Hepatocyte (in vitro differentiated cells): ENCODE measurements around the gene SLC22A15. TPM values are rescaled to one million over a fixed set of nuclear protein-coding genes. Genes with fewer than 3 reads are reported as not detected.
A peak's percentile ranks its signal among the peaks of the same experiment; 100 is the strongest.

ENCODE experiments used
- DNase-seq: peaks from one replicate; pipeline ENCODE4 v3.0.0-alpha.2; 2016; ENCODE audit warnings: low spot score
- H2AFZ ChIP-seq: fragments of 200-600 bp; sonication (generic); 2 replicates; pipeline ENCODE4 v1.6.0; 2016; ENCODE audit warnings: antibody characterized with exemption, mild to moderate bottlenecking
- H3K27ac ChIP-seq: fragments of 200-600 bp; sonication (generic); 2 replicates; pipeline ENCODE4 v1.5.1; 2016; ENCODE audit warnings: mild to moderate bottlenecking
- H3K27me3 ChIP-seq: fragments of 200-600 bp; sonication (generic); 2 replicates; pipeline ENCODE4 v1.6.1; 2016
- H3K36me3 ChIP-seq: fragments of 200-600 bp; sonication (generic); replicated peaks from 2 replicates; pipeline ENCODE4 v1.5.1; 2016; ENCODE audit warnings: low read depth; ENCODE audit not compliant: insufficient read depth
- H3K4me1 ChIP-seq: fragments of 200-600 bp; sonication (generic); 2 replicates; pipeline ENCODE4 v1.5.1; 2016; ENCODE audit warnings: mild to moderate bottlenecking, moderate library complexity; ENCODE audit not compliant: insufficient read depth
- H3K4me2 ChIP-seq: fragments of 200-600 bp; sonication (generic); 2 replicates; pipeline ENCODE4 v1.6.0; 2016
- H3K4me3 ChIP-seq: fragments of 200-600 bp; sonication (generic); 2 replicates; pipeline ENCODE4 v1.5.1; 2016; ENCODE audit warnings: mild to moderate bottlenecking
- H3K79me2 ChIP-seq: fragments of 200-600 bp; sonication (generic); 2 replicates; pipeline ENCODE4 v1.6.0; 2017; ENCODE audit warnings: mild to moderate bottlenecking
- H3K9me2 ChIP-seq: fragments of 200-600 bp; sonication (generic); replicated peaks from 2 replicates; pipeline ENCODE4 v1.6.0; 2017; ENCODE audit warnings: mild to moderate bottlenecking; ENCODE audit not compliant: insufficient read depth
- H3K9me3 ChIP-seq: fragments of 200-600 bp; sonication (generic); 2 replicates; pipeline ENCODE4 v1.5.1; 2016; ENCODE audit warnings: low read depth, mild to moderate bottlenecking
- H4K20me1 ChIP-seq: fragments of 200-600 bp; sonication (generic); 2 replicates; pipeline ENCODE4 v1.6.0; 2016; ENCODE audit warnings: mild to moderate bottlenecking; ENCODE audit not compliant: insufficient read depth, poor library complexity, severe bottlenecking
- CTCF ChIP-seq: fragments of 200-600 bp; sonication (generic); IDR thresholded peaks from 2 replicates; pipeline ENCODE4 v1.5.1; 2016; ENCODE audit warnings: antibody characterized with exemption, mild to moderate bottlenecking; ENCODE audit not compliant: poor library complexity
- EZH2 ChIP-seq: fragments of 200-600 bp; sonication (generic); IDR thresholded peaks from 2 replicates; pipeline ENCODE4 v1.6.1; 2016; ENCODE audit warnings: antibody characterized with exemption, mild to moderate bottlenecking, borderline replicate concordance
- EZH2phosphoT487 ChIP-seq: fragments of 200-600 bp; sonication (generic); IDR thresholded peaks from one replicate; pipeline ENCODE4 v1.6.1; 2018; ENCODE audit warnings: antibody characterized with exemption, mild to moderate bottlenecking, low read depth, moderate library complexity; ENCODE audit not compliant: unreplicated experiment, severe bottlenecking
- WGBS: methylation state at CpG from one replicate; pipeline ENCODE4 v1.1.6; 2016; ENCODE audit warnings: low lambda C conversion rate; ENCODE audit errors: missing lambda C conversion rate; 5-methylcytosine and 5-hydroxymethylcytosine counted together
- polyA plus RNA-seq: library from polyadenylated mRNA; unstranded; fragments of >200 nt; fragmentation: Nextera tagmentation; extraction: Ambion mirVana; gene quantifications from 2 replicates; pipeline ENCODE4 v1.2.1, GENCODE V29; 2016
- total RNA-seq: library from RNA; depleted of rRNA; stranded (reverse); fragments of >200 nt; gene quantifications from 2 replicates; pipeline ENCODE4 v1.2.3, GENCODE V29; 2014

Gene SLC22A15
- total and polyA plus RNA-seq, 2 experiments from 2014 or later = 3.4 to 5.4 TPM

DNA sequence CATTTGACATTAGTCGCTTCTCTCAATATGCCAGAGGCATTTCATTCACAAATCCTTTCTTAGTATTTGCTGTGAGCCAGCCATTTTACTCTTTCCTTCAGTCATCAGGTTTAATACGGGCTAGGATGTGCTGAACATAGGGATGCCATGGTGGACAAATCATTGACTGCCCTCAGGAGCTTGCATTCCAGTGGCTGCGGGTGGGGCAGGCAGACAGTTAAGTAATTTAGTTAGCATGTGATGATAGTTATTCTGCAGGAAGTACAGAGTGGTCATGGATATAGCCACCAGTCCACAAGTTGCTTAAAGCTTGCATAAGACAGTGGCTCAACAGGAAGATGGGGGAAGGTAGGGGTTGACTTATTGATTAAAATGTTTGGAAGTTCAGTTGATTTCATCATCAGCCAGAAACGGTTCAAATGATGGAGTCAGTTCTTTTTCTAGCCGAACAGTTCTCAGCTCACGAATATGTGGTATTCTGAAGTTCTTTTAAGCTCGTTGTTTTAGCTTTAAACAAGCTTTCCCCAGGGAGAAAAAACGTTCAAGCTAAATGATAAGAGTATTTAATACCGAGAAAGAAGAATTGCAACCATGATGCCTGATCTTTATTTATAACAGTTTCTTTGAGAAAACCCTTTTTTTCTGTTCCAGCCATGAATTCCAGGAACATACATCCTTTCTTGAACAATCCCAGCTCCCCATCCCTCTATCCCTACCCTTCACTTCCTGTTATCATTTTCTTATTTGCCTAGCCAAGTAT lies 1.4 kb downstream of the SLC22A15 start:
- DNase-seq = peak; percentile 30
- H3K4me2 ChIP-seq = peak overlapping the region; percentile 87
- WGBS = 72% methylated on average over 9 of the region's 9 CpGs

GRCh38 chr1:115978292-115978941 lies 2.1 kb downstream of the SLC22A15 start:
- H3K9me2 ChIP-seq = no peaks in the 10 kb centered on the region
- H3K27me3 ChIP-seq = no peaks in the 10 kb centered on the region
- no peaks in the 10 kb centered on the region for H3K79me2 ChIP-seq
- no peak for DNase-seq
- no peak overlapping the region for H3K27ac ChIP-seq
- H3K36me3 ChIP-seq = no peaks in the 10 kb centered on the region
- H3K4me1 ChIP-seq = peaks cover 10% of the 10 kb centered on the region
- WGBS = 90% methylated on average over 6 of the region's 6 CpGs
- H3K4me2 ChIP-seq = peak overlapping the region; percentile 87
- no peaks in the 10 kb centered on the region for H3K9me3 ChIP-seq
- TF ChIP-seq EZH2 (no peak), CTCF (no peak), EZH2phosphoT487 (no peak)
- no peaks in the 10 kb centered on the region for H4K20me1 ChIP-seq
- H3K4me3 ChIP-seq = no peak overlapping the region
- H2AFZ ChIP-seq = no peak overlapping the region

More for the DNA sequence above, 1.4 kb downstream of the SLC22A15 start:
- H3K79me2 ChIP-seq = no peaks in the 10 kb centered on the region
- no peak overlapping the region for H3K4me3 ChIP-seq
- no peaks in the 10 kb centered on the region for H3K9me3 ChIP-seq
- H3K27ac ChIP-seq = peak overlapping the region; percentile 79
- no peaks in the 10 kb centered on the region for H3K36me3 ChIP-seq
- H2AFZ ChIP-seq = no peak overlapping the region
- no peak for TF ChIP-seq CTCF
- no peak for TF ChIP-seq EZH2phosphoT487
- no peak for TF ChIP-seq EZH2
- H4K20me1 ChIP-seq = no peaks in the 10 kb centered on the region
- no peaks in the 10 kb centered on the region for H3K27me3 ChIP-seq
- no peaks in the 10 kb centered on the region for H3K9me2 ChIP-seq
- peaks cover 10% of the 10 kb centered on the region for H3K4me1 ChIP-seq

DNA sequence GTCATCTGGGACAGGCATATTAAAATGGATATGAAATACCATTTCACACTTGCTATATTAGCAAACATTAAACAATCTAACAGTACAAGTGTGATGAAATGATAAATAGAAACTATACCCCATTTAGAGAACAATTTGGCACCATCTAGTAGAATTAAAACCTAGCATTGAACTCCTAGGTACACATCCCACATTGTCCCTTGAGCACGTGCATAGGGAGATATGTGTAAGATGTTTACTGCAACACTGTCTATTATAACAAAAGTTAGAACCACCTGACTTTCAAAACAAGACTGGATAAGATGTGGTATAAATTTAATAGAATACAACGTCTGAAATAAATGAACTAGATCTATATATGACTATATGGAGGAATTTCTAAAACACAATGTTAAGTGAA lies 3.8 kb downstream of the SLC22A15 start:
- DNase-seq = no peak
- WGBS = 78% methylated on average over 2 of the region's 2 CpGs
- Histone ChIP-seq H3K9me2 (no peaks in the 10 kb centered on the region), H3K9me3 (no peaks in the 10 kb centered on the region), H3K27ac (no peak overlapping the region), H3K36me3 (no peaks in the 10 kb centered on the region), H3K4me2 (no peak overlapping the region), H3K4me1 (peaks cover 10% of the 10 kb centered on the region), H2AFZ (no peak overlapping the region), H4K20me1 (no peaks in the 10 kb centered on the region), H3K4me3 (no peak overlapping the region), H3K27me3 (no peaks in the 10 kb centered on the region), H3K79me2 (no peaks in the 10 kb centered on the region)
- TF ChIP-seq CTCF = no peak
- no peak for TF ChIP-seq EZH2phosphoT487
- no peak for TF ChIP-seq EZH2
